Measurements from ENCODE around the gene ITGA7.

Gene ITGA7

GRCh38 chr12:55717011-55718007, 9.6 kb upstream of the ITGA7 start:
- no peaks in the 10 kb centered on the region for H3K27me3 ChIP-seq (ENCODE audit: control insufficient read depth, insufficient read depth, low read length)
- DNase-seq (ENCODE audit: low read depth, low spot score) = no peak

GRCh38 chr12:55716582-55716957, 8.9 kb upstream of the ITGA7 start:
- H3K27me3 ChIP-seq (ENCODE audit: control insufficient read depth, insufficient read depth, low read length) = no peaks in the 10 kb centered on the region
- WGBS (ENCODE audit: insufficient coverage, insufficient read length) = no CpG with 5 or more reads among the region's 13 CpGs
- H3K4me1 ChIP-seq (ENCODE audit: control insufficient read depth, insufficient read depth, low read length) = peaks cover 11% of the 10 kb centered on the region
- H3K4me3 ChIP-seq (ENCODE audit: low read length) = peak overlapping the region; percentile 72; the same call in 1 of the 2 replicates
- no peaks in the 10 kb centered on the region; the same call in 1 of the 2 replicates for H3K36me3 ChIP-seq (ENCODE audit: control insufficient read depth, insufficient read depth, low read length)
- H3K27ac ChIP-seq (ENCODE audit: low read length) = no peak overlapping the region
- no peak for DNase-seq (ENCODE audit: low read depth, low spot score)
- no peaks in the 10 kb centered on the region for H3K9me3 ChIP-seq (ENCODE audit: control insufficient read depth, insufficient read depth, low read length)

More at GRCh38 chr12:55717011-55718007, 9.6 kb upstream of the ITGA7 start:
- Histone ChIP-seq H3K4me3 (ENCODE audit: low read length) (peak overlapping the region; percentile 72; the same call in 1 of the 2 replicates), H3K27ac (ENCODE audit: low read length) (no peak overlapping the region), H3K9me3 (ENCODE audit: control insufficient read depth, insufficient read depth, low read length) (no peaks in the 10 kb centered on the region), H3K4me1 (ENCODE audit: control insufficient read depth, insufficient read depth, low read length) (peaks cover 11% of the 10 kb centered on the region), H3K36me3 (ENCODE audit: control insufficient read depth, insufficient read depth, low read length) (no peaks in the 10 kb centered on the region; the same call in 1 of the 2 replicates)
- no CpG with 5 or more reads among the region's 8 CpGs for WGBS (ENCODE audit: insufficient coverage, insufficient read length)

- H3K4me1 ChIP-seq (ENCODE audit: control insufficient read depth, insufficient read depth, low read length) = peaks cover 11% of the 10 kb centered on the region
- WGBS (ENCODE audit: insufficient coverage, insufficient read length) = no CpG with 5 or more reads among the region's 42 CpGs
- peak within 1 kb of the TSS; percentile 72; the same call in 1 of the 2 replicates for H3K4me3 ChIP-seq (ENCODE audit: low read length)
- H3K9me3 ChIP-seq (ENCODE audit: control insufficient read depth, insufficient read depth, low read length) = no peaks in the 10 kb centered on the region
- H3K27ac ChIP-seq (ENCODE audit: low read length) = no peak within 1 kb of the TSS
- no peaks in the 10 kb centered on the region for H3K27me3 ChIP-seq (ENCODE audit: control insufficient read depth, insufficient read depth, low read length)
- no peak for DNase-seq (ENCODE audit: low read depth, low spot score)
- H3K36me3 ChIP-seq (ENCODE audit: control insufficient read depth, insufficient read depth, low read length) = no peaks in the 10 kb centered on the region; the same call in 1 of the 2 replicates
Observed at GRCh38 chr12:55715833-55716581, 8.3 kb upstream of the ITGA7 start, which contains the start of gene BLOC1S1. Gene BLOC1S1 (plus strand): TSS chr12:55716046. CDS start chr12:55716052, 6 bp downstream.

- H3K4me3 ChIP-seq (ENCODE audit: low read length) = peak overlapping the region; percentile 72; the same call in 1 of the 2 replicates
- no peak for DNase-seq (ENCODE audit: low read depth, low spot score)
- no peaks in the 10 kb centered on the region for H3K9me3 ChIP-seq (ENCODE audit: control insufficient read depth, insufficient read depth, low read length)
- H3K27ac ChIP-seq (ENCODE audit: low read length) = no peak overlapping the region
- WGBS (ENCODE audit: insufficient coverage, insufficient read length) = no CpG with 5 or more reads among the region's 7 CpGs
- H3K27me3 ChIP-seq (ENCODE audit: control insufficient read depth, insufficient read depth, low read length) = no peaks in the 10 kb centered on the region
- no peaks in the 10 kb centered on the region; the same call in 1 of the 2 replicates for H3K36me3 ChIP-seq (ENCODE audit: control insufficient read depth, insufficient read depth, low read length)
- peaks cover 11% of the 10 kb centered on the region for H3K4me1 ChIP-seq (ENCODE audit: control insufficient read depth, insufficient read depth, low read length)
Observed at GRCh38 chr12:55715169-55715764, 7.6 kb upstream of the ITGA7 start.

GRCh38 chr12:55713721-55714120, 6.0 kb upstream of the ITGA7 start:
- peaks cover 8% of the 10 kb centered on the region for H3K4me1 ChIP-seq (ENCODE audit: control insufficient read depth, insufficient read depth, low read length)
- no CpG with 5 or more reads among the region's 2 CpGs for WGBS (ENCODE audit: insufficient coverage, insufficient read length)
- no peak for DNase-seq (ENCODE audit: low read depth, low spot score)

GRCh38 chr12:55712700-55713415, 5.2 kb upstream of the ITGA7 start:
- no peak overlapping the region for H3K4me3 ChIP-seq (ENCODE audit: low read length)
- no peaks in the 10 kb centered on the region for H3K9me3 ChIP-seq (ENCODE audit: control insufficient read depth, insufficient read depth, low read length)
- H3K36me3 ChIP-seq (ENCODE audit: control insufficient read depth, insufficient read depth, low read length) = no peaks in the 10 kb centered on the region
- WGBS (ENCODE audit: insufficient coverage, insufficient read length) = no CpG with 5 or more reads among the region's 1 CpG
- no peak overlapping the region for H3K27ac ChIP-seq (ENCODE audit: low read length)
- H3K4me1 ChIP-seq (ENCODE audit: control insufficient read depth, insufficient read depth, low read length) = peaks cover 5% of the 10 kb centered on the region
- no peaks in the 10 kb centered on the region for H3K27me3 ChIP-seq (ENCODE audit: control insufficient read depth, insufficient read depth, low read length)
- no peak for DNase-seq (ENCODE audit: low read depth, low spot score)

More at GRCh38 chr12:55713721-55714120, 6.0 kb upstream of the ITGA7 start:
- no peaks in the 10 kb centered on the region for H3K9me3 ChIP-seq (ENCODE audit: control insufficient read depth, insufficient read depth, low read length)
- H3K27me3 ChIP-seq (ENCODE audit: control insufficient read depth, insufficient read depth, low read length) = no peaks in the 10 kb centered on the region
- no peak overlapping the region for H3K27ac ChIP-seq (ENCODE audit: low read length)
- no peak overlapping the region for H3K4me3 ChIP-seq (ENCODE audit: low read length)
- H3K36me3 ChIP-seq (ENCODE audit: control insufficient read depth, insufficient read depth, low read length) = no peaks in the 10 kb centered on the region

- no CpG with 5 or more reads among the region's 4 CpGs for WGBS (ENCODE audit: insufficient coverage, insufficient read length)
Observed at GRCh38 chr12:55711786-55712553, 4.3 kb upstream of the ITGA7 start.

GRCh38 chr12:55708695-55709233, 1.1 kb upstream of the ITGA7 start:
- Histone ChIP-seq H3K36me3 (ENCODE audit: control insufficient read depth, insufficient read depth, low read length) (no peaks in the 10 kb centered on the region), H3K27me3 (ENCODE audit: control insufficient read depth, insufficient read depth, low read length) (no peaks in the 10 kb centered on the region), H3K9me3 (ENCODE audit: control insufficient read depth, insufficient read depth, low read length) (no peaks in the 10 kb centered on the region), H3K4me3 (ENCODE audit: low read length) (peak overlapping the region; percentile 46; the same call in 1 of the 2 replicates), H3K4me1 (ENCODE audit: control insufficient read depth, insufficient read depth, low read length) (no peaks in the 10 kb centered on the region; the same call in 1 of the 2 replicates), H3K27ac (ENCODE audit: low read length) (no peak overlapping the region)
- no CpG with 5 or more reads among the region's 3 CpGs for WGBS (ENCODE audit: insufficient coverage, insufficient read length)
- no peak for DNase-seq (ENCODE audit: low read depth, low spot score)

More at GRCh38 chr12:55711786-55712553, 4.3 kb upstream of the ITGA7 start:
- no peaks in the 10 kb centered on the region for H3K9me3 ChIP-seq (ENCODE audit: control insufficient read depth, insufficient read depth, low read length)
- no peaks in the 10 kb centered on the region for H3K36me3 ChIP-seq (ENCODE audit: control insufficient read depth, insufficient read depth, low read length)
- H3K27ac ChIP-seq (ENCODE audit: low read length) = no peak overlapping the region
- H3K27me3 ChIP-seq (ENCODE audit: control insufficient read depth, insufficient read depth, low read length) = no peaks in the 10 kb centered on the region
- no peaks in the 10 kb centered on the region; the same call in 1 of the 2 replicates for H3K4me1 ChIP-seq (ENCODE audit: control insufficient read depth, insufficient read depth, low read length)
- DNase-seq (ENCODE audit: low read depth, low spot score) = no peak
- H3K4me3 ChIP-seq (ENCODE audit: low read length) = no peak overlapping the region

- Histone ChIP-seq H3K4me1 (ENCODE audit: control insufficient read depth, insufficient read depth, low read length) (no peaks in the 10 kb centered on the region; the same call in 1 of the 2 replicates), H3K36me3 (ENCODE audit: control insufficient read depth, insufficient read depth, low read length) (no peaks in the 10 kb centered on the region), H3K27ac (ENCODE audit: low read length) (no peak overlapping the region), H3K4me3 (ENCODE audit: low read length) (peak overlapping the region; percentile 46; the same call in 1 of the 2 replicates), H3K27me3 (ENCODE audit: control insufficient read depth, insufficient read depth, low read length) (no peaks in the 10 kb centered on the region), H3K9me3 (ENCODE audit: control insufficient read depth, insufficient read depth, low read length) (no peaks in the 10 kb centered on the region)
- WGBS (ENCODE audit: insufficient coverage, insufficient read length) = no CpG with 5 or more reads among the region's 22 CpGs
- DNase-seq (ENCODE audit: low read depth, low spot score) = no peak
Observed at GRCh38 chr12:55707219-55707671, 459 bp downstream of the ITGA7 start.
